T-helper 17 cell (primary cell): ENCODE results near the gene EXOC6B. TPM values are rescaled to one million over a fixed set of nuclear protein-coding genes. Genes with fewer than 3 reads are reported as not detected.
"Not testable (repeated sequence)": the region's sequence is repeated elsewhere in the genome, so short reads cannot be mapped to it uniquely, and the experiment has no call there.

Experiments
- ATAC-seq: fragments of 150-1000 bp; cut with Tn5 transposase; 2 replicates; pipeline ENCODE4 v1.10.0; 2021; ENCODE audit warnings: mild to moderate bottlenecking, moderate library complexity
- DNase-seq, 3 donors: peaks; one replicate each; pipeline versions ENCODE4 v3.0.0 to v3.0.0-alpha.2; 2020 to 2021
- H3K9me3 ChIP-seq: one replicate; pipeline ENCODE4 v1.7.0; 2013; ENCODE audit warnings: low read length, mild to moderate bottlenecking; ENCODE audit not compliant: control insufficient read depth, poor library complexity, severe bottlenecking
- H3K27ac Mint-ChIP-seq: one replicate; pipeline ENCODE4 v1.8.0; 2022; ENCODE audit warnings: mild to moderate bottlenecking, moderate library complexity, mixed read lengths
- H3K27me3 Mint-ChIP-seq: one replicate; pipeline ENCODE4 v1.8.0; 2022; ENCODE audit warnings: mixed read lengths
- H3K36me3 Mint-ChIP-seq: one replicate; pipeline ENCODE4 v1.8.0; 2022; ENCODE audit warnings: low read depth, mixed read lengths
- H3K4me1 Mint-ChIP-seq: one replicate; pipeline ENCODE4 v1.8.0; 2022; ENCODE audit warnings: mild to moderate bottlenecking, mixed read lengths
- H3K4me3 Mint-ChIP-seq: one replicate; pipeline ENCODE4 v1.8.0; 2022; ENCODE audit warnings: mild to moderate bottlenecking, moderate library complexity, mixed read lengths
- total RNA-seq, 4 donors: library from RNA in 2 of 4; stranded (reverse) in 2 of 4; gene quantifications; one replicate each; pipeline ENCODE4 v1.2.3 and lab custom pipeline; 2022 to 2026

Gene EXOC6B
- total RNA-seq, 2 donors from 2014 or later = 14.6 to 17.3 TPM

DNA sequence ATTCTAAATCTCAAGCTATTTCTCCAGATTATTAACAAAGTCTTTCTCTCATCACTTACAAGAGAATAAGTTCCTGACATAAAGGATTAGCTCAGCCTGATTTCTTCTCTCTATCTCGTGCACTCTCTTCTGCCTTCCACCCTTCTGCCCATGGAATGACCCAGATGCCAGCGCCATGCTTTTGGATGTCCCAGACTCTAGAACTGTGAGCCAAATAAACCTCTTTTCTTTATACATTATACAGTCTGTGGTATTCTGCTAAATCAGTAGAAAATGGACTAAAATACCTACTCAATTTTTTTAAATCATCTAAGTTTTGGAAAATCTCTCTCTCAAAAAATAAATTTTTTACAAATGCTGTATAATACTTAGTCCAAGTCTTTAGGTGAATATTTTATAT, 218.6 kb downstream of the EXOC6B start:
- ATAC-seq (no peak), DNase-seq (no peak)
- Mint-ChIP-seq H3K27ac (no peak overlapping the region), H3K4me1 (peaks cover 2% of the 10 kb centered on the region), H3K36me3 (no peaks in the 10 kb centered on the region), H3K4me3 (no peak overlapping the region), H3K27me3 (no peaks in the 10 kb centered on the region)
- H3K9me3 ChIP-seq = no peaks in the 10 kb centered on the region

DNA sequence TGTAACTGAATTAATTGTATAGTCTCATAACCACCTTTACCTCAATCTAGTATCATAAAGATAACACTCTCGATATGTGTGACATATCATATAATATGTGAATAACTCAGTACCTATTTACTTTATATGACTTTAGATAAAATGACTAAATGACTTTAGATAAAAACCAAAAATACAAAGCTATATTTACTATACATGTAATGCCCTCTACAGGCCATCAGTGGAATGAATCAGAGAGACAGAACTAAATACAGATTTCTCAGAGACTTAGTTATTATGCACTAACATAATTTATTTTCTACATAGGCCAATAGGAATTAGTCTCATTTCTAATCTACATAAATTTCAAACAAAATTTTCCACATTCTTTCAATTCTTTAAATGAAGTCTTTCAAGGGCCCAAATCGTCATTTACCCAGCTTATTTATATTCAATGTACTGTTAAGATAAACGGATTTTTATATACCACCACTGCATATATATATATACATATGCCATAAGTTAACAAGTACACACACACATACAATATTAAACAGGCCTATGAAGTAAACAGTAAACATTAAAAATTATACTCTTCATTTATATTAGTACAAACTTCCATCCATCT, 219.9 kb downstream of the EXOC6B start:
- DNase-seq (no peak), ATAC-seq (no peak)

GRCh38 chr2:72604468-72604867, 221.4 kb downstream of the EXOC6B start:
- Mint-ChIP-seq H3K4me1 (peaks cover 2% of the 10 kb centered on the region), H3K27me3 (no peaks in the 10 kb centered on the region)
- ATAC-seq = no peak

More for the DNA sequence above, 219.9 kb downstream of the EXOC6B start:
- H3K27ac Mint-ChIP-seq = no peak overlapping the region
- no peak overlapping the region for H3K4me3 Mint-ChIP-seq
- no peaks in the 10 kb centered on the region for H3K36me3 Mint-ChIP-seq
- H3K9me3 ChIP-seq = no peaks in the 10 kb centered on the region
- H3K27me3 Mint-ChIP-seq = no peaks in the 10 kb centered on the region
- peaks cover 2% of the 10 kb centered on the region for H3K4me1 Mint-ChIP-seq

DNA sequence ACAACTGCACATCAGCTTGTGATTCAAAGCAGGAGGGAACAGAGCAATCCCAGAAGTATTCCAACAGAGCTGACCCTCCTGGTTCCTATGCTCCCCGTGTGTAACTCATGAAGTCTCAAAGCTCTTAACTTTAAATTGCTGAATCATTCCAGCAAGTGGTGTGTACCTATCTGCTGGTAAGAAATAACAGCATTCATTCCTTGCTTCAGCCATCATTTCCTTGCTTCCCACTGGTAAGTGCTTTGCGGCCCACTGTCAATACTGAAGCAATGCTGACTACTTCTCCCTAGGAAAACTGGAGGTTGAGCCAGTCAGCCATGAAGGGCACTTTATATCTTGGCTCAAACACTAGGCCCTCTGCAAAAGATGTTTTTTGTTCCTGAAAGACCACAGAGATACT, 222.4 kb downstream of the EXOC6B start:
- Mint-ChIP-seq H3K27ac (no peak overlapping the region), H3K36me3 (peaks cover 2% of the 10 kb centered on the region), H3K4me1 (peaks cover 4% of the 10 kb centered on the region), H3K27me3 (no peaks in the 10 kb centered on the region), H3K4me3 (no peak overlapping the region)
- no peak for DNase-seq
- ATAC-seq = no peak
- no peaks in the 10 kb centered on the region for H3K9me3 ChIP-seq

More at GRCh38 chr2:72604468-72604867, 221.4 kb downstream of the EXOC6B start:
- no peaks in the 10 kb centered on the region for H3K9me3 ChIP-seq
- no peak for DNase-seq
- no peak overlapping the region for H3K4me3 Mint-ChIP-seq
- H3K36me3 Mint-ChIP-seq = peaks cover 2% of the 10 kb centered on the region
- H3K27ac Mint-ChIP-seq = no peak overlapping the region

GRCh38 chr2:72602711-72603110, 223.1 kb downstream of the EXOC6B start:
- H3K36me3 Mint-ChIP-seq = peaks cover 4% of the 10 kb centered on the region
- peaks cover 7% of the 10 kb centered on the region for H3K4me1 Mint-ChIP-seq
- DNase-seq (no peak), ATAC-seq (no peak)
- H3K27ac Mint-ChIP-seq = no peak overlapping the region
- H3K9me3 ChIP-seq = no peaks in the 10 kb centered on the region
- no peaks in the 10 kb centered on the region for H3K27me3 Mint-ChIP-seq
- no peak overlapping the region for H3K4me3 Mint-ChIP-seq

DNA sequence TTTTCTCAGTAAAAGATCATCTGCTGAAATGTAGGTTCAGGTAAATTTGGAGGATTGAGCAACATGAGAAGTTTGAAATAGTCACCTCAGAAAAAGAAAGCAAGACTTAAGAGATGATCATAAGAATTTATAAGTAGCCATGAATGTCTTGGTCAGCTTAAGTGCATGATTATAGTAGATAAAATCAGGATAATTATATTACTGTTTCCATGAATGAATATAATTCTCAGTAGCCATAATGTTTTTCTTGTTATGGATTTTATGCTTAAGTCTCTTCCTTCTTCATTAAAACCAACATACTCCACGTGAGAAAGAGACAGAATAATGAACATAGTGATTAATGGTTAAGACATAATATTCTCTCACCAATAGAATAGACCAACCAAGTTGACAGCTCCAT, 223.7 kb downstream of the EXOC6B start:
- Mint-ChIP-seq H3K36me3 (peaks cover 4% of the 10 kb centered on the region), H3K27me3 (no peaks in the 10 kb centered on the region), H3K4me3 (no peak overlapping the region), H3K4me1 (peaks cover 7% of the 10 kb centered on the region), H3K27ac (no peak overlapping the region)
- H3K9me3 ChIP-seq = no peaks in the 10 kb centered on the region
- DNase-seq = no peak
- ATAC-seq = no peak

GRCh38 chr2:72583836-72584235, 242.0 kb downstream of the EXOC6B start:
- H3K27me3 Mint-ChIP-seq, H3K4me3 Mint-ChIP-seq, ATAC-seq, H3K9me3 ChIP-seq, H3K27ac Mint-ChIP-seq, DNase-seq, H3K36me3 Mint-ChIP-seq: not testable (repeated sequence)
- H3K4me1 Mint-ChIP-seq = peaks cover 17% of the 10 kb centered on the region

DNA sequence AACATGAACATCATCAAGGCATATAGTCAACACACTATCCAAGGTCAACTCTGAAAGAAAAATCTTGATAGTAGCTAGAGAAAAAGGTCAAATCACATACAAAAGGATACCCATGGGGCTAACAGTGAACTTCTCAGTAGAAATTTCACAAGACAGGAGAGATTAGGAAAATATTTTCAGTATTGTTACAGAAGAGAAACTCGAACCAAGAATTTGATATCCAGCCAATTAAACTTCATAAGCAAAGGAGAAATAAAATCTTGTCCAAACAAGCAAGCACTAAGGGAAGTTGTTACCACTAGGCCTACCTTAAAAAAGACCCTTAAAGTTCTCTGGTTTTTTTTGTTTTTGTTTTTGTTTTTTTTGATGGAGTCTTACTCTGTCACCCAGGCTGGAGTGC, 242.5 kb downstream of the EXOC6B start:
- no peak for DNase-seq
- no peaks in the 10 kb centered on the region for H3K27me3 Mint-ChIP-seq
- peaks cover 18% of the 10 kb centered on the region for H3K4me1 Mint-ChIP-seq
- H3K36me3 Mint-ChIP-seq = peaks cover 4% of the 10 kb centered on the region
- no peak overlapping the region for H3K4me3 Mint-ChIP-seq
- no peak overlapping the region for H3K27ac Mint-ChIP-seq
- no peak for ATAC-seq
- no peaks in the 10 kb centered on the region for H3K9me3 ChIP-seq

- Mint-ChIP-seq H3K27ac (no peak overlapping the region), H3K4me1 (peaks cover 20% of the 10 kb centered on the region), H3K4me3 (no peak overlapping the region)
These were observed 244.2 kb downstream of the EXOC6B start for GRCh38 chr2:72581560-72582181.

GRCh38 chr2:72579591-72580180, 246.1 kb downstream of the EXOC6B start:
- H3K9me3 ChIP-seq = no peaks in the 10 kb centered on the region
- no peak for ATAC-seq
- H3K27me3 Mint-ChIP-seq = no peaks in the 10 kb centered on the region
- no peak overlapping the region for H3K4me3 Mint-ChIP-seq
- no peak for DNase-seq
- peaks cover 5% of the 10 kb centered on the region for H3K36me3 Mint-ChIP-seq
- no peak overlapping the region for H3K27ac Mint-ChIP-seq
- H3K4me1 Mint-ChIP-seq = peaks cover 16% of the 10 kb centered on the region

More at GRCh38 chr2:72581560-72582181, 244.2 kb downstream of the EXOC6B start:
- ATAC-seq (no peak), DNase-seq (no peak)
- Mint-ChIP-seq H3K36me3 (peaks cover 5% of the 10 kb centered on the region), H3K27me3 (no peaks in the 10 kb centered on the region)
- no peaks in the 10 kb centered on the region for H3K9me3 ChIP-seq

DNA sequence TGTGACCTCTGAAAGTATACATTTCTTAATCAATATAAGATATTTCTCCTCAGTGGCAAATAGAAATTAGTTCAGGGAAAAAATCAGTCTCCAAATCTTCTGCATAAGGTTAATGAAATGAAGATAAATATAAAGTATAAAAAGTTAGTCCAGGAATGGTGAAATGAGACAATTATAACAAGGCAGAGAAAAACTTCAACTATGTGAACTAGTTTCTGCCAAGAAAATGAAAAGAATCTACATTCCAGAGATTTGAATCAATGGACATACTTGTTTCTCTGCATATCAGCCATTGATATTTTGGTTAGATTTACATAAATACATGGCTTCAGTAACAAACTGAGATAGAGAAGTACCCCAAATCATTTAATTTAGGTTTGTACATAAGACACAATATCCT, 249.0 kb downstream of the EXOC6B start:
- Mint-ChIP-seq H3K36me3 (peaks cover 5% of the 10 kb centered on the region), H3K4me3 (no peak overlapping the region), H3K27me3 (no peaks in the 10 kb centered on the region), H3K27ac (no peak overlapping the region), H3K4me1 (peaks cover 14% of the 10 kb centered on the region)
- DNase-seq (no peak), ATAC-seq (no peak)
- no peaks in the 10 kb centered on the region for H3K9me3 ChIP-seq

DNA sequence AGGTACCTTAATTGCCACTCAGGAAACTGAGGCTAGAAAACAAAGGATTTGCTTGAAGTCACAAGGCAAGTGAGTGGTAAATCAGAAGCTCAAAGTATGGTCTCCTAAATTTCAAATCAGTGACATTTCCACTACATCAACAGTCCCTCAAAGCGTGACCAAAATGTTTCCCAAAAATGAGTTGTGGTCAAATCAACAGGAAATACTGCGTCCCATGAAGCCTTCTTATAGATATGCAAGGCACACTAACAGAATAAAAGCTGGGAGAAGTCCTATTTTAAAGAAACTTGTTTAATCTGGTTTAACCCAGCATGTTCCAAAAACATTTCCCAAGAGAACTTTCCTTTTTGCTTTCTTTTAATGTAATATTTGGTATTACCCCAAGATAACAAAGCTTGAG, 249.4 kb downstream of the EXOC6B start:
- no peak overlapping the region for H3K4me3 Mint-ChIP-seq
- H3K36me3 Mint-ChIP-seq = peaks cover 5% of the 10 kb centered on the region
- no peak overlapping the region for H3K27ac Mint-ChIP-seq
- H3K4me1 Mint-ChIP-seq = peaks cover 14% of the 10 kb centered on the region
- H3K9me3 ChIP-seq = no peaks in the 10 kb centered on the region
- H3K27me3 Mint-ChIP-seq = no peaks in the 10 kb centered on the region
- DNase-seq (no peak), ATAC-seq (no peak)

DNA sequence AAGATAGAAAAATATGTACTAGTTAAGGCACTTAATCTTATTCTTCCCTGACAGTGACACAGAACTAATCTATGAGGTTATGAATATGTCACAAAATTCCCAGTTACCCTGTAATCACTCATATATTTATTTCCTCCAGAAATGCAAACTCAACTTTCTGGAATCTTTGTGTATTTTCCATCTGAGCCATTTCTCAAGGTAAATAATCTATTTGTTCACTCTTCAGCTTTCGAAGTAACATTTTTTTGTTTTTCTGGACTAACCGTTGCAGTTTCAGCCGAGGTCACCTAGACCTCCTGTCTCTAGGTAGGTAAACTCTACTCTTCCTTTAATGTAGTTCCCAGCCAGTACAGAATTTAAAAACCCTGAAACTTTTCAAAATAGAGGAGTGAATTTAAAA, 250.9 kb downstream of the EXOC6B start:
- no peaks in the 10 kb centered on the region for H3K9me3 ChIP-seq
- no peak for DNase-seq
- H3K36me3 Mint-ChIP-seq = peaks cover 5% of the 10 kb centered on the region
- no peak for ATAC-seq
- H3K27me3 Mint-ChIP-seq = no peaks in the 10 kb centered on the region
- H3K4me3 Mint-ChIP-seq = no peak overlapping the region
- no peak overlapping the region for H3K27ac Mint-ChIP-seq
- H3K4me1 Mint-ChIP-seq = peaks cover 11% of the 10 kb centered on the region

- no peaks in the 10 kb centered on the region for H3K9me3 ChIP-seq
- H3K27ac Mint-ChIP-seq = no peak overlapping the region
- ATAC-seq (no peak), DNase-seq (no peak)
- H3K4me3 Mint-ChIP-seq = no peak overlapping the region
- H3K4me1 Mint-ChIP-seq = peaks cover 7% of the 10 kb centered on the region
- H3K27me3 Mint-ChIP-seq = no peaks in the 10 kb centered on the region
- peaks cover 3% of the 10 kb centered on the region for H3K36me3 Mint-ChIP-seq
These were observed 252.6 kb downstream of the EXOC6B start for GRCh38 chr2:72573232-72573631.
